Chondrocyte (in vitro differentiated cells): ENCODE data around the gene SLC38A8. TPM values are rescaled to one million over a fixed set of nuclear protein-coding genes. Genes with fewer than 3 reads are reported as not detected.

Source experiments
- DNase-seq: peaks from one replicate; pipeline ENCODE4 v3.0.0; 2021; ENCODE audit warnings: mixed read lengths, low spot score
- H3K27ac Mint-ChIP-seq: one replicate; pipeline ENCODE4 v1.8.0; 2021; ENCODE audit warnings: mild to moderate bottlenecking, moderate library complexity, mixed read lengths; ENCODE audit not compliant: unreplicated experiment
- H3K27me3 Mint-ChIP-seq: 2 replicates; pipeline ENCODE4 v1.8.0; 2021; ENCODE audit warnings: low read depth, mixed read lengths
- H3K36me3 Mint-ChIP-seq: 2 replicates; pipeline ENCODE4 v1.8.0; 2021; ENCODE audit warnings: low read depth, mixed read lengths
- H3K4me1 Mint-ChIP-seq: 2 replicates; pipeline ENCODE4 v1.8.0; 2021; ENCODE audit warnings: low read depth, mild to moderate bottlenecking, mixed read lengths
- H3K4me3 Mint-ChIP-seq: one replicate; pipeline ENCODE4 v1.8.0; 2021; ENCODE audit warnings: mild to moderate bottlenecking, moderate library complexity, mixed read lengths; ENCODE audit not compliant: unreplicated experiment
- H3K9me3 Mint-ChIP-seq: 2 replicates; pipeline ENCODE4 v1.8.0; 2021; ENCODE audit warnings: low read depth, mixed read lengths
- total RNA-seq: library from RNA; stranded (reverse); gene quantifications from 3 replicates; pipeline ENCODE4 v1.2.1, GENCODE V29; 2021
- TF ChIP-seq, protein P1 (sequence below): fragments of 200-600 bp; sonication (generic); IDR thresholded peaks from 2 replicates; pipeline ENCODE4 v1.5.0; 2021; ENCODE audit warnings: antibody characterized with exemption, mild to moderate bottlenecking, moderate library complexity

Gene SLC38A8
- total RNA-seq, 1 donor from 2014 or later = not detected

DNA sequence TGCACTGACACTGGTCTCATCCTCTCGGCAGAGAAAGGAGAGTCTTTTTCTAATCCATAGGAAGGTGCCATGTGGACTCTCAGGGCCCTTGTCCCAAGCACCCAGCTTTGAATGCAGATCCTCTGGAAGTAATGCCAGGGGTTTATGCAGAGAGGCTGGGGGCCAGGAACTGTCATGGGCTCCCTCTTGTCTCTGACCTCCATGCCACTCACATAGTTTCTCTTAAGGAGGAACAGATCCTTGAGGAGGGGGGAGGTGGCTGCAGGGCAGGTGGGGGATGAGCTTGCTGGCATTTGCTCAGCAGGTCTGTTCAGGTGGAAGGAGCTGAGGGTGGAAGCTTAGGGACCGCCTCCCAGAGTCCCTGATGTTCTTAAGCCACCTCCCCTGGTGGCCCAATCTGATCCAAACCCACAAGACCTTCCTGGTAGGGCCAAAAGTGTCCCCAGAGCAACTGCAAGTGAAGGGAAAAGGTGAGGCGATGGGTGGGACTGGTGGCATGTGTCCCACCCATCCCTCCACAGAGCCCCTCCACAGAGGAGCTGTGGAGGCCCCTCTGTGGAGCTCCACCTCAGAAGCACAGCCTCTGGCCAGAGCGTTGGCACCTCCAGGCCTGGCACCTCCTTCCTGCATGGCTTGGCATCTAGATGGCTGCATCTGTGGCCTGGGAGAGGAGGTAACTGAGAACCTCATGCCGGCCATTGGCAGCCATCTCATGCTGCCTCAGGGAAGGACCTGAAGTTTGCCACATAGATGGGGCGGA lies 65.4 kb downstream of the SLC38A8 start:
- no peak overlapping the region for H3K27ac Mint-ChIP-seq
- no peak overlapping the region for H3K4me3 Mint-ChIP-seq
- H3K4me1 Mint-ChIP-seq = no peaks in the 10 kb centered on the region
- no peak for DNase-seq
- peaks cover 5% of the 10 kb centered on the region for H3K27me3 Mint-ChIP-seq
- peaks cover 21% of the 10 kb centered on the region for H3K9me3 Mint-ChIP-seq
- H3K36me3 Mint-ChIP-seq = peaks cover 5% of the 10 kb centered on the region
- TF ChIP-seq, protein P1, sequence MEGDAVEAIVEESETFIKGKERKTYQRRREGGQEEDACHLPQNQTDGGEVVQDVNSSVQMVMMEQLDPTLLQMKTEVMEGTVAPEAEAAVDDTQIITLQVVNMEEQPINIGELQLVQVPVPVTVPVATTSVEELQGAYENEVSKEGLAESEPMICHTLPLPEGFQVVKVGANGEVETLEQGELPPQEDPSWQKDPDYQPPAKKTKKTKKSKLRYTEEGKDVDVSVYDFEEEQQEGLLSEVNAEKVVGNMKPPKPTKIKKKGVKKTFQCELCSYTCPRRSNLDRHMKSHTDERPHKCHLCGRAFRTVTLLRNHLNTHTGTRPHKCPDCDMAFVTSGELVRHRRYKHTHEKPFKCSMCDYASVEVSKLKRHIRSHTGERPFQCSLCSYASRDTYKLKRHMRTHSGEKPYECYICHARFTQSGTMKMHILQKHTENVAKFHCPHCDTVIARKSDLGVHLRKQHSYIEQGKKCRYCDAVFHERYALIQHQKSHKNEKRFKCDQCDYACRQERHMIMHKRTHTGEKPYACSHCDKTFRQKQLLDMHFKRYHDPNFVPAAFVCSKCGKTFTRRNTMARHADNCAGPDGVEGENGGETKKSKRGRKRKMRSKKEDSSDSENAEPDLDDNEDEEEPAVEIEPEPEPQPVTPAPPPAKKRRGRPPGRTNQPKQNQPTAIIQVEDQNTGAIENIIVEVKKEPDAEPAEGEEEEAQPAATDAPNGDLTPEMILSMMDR = no peak

DNA sequence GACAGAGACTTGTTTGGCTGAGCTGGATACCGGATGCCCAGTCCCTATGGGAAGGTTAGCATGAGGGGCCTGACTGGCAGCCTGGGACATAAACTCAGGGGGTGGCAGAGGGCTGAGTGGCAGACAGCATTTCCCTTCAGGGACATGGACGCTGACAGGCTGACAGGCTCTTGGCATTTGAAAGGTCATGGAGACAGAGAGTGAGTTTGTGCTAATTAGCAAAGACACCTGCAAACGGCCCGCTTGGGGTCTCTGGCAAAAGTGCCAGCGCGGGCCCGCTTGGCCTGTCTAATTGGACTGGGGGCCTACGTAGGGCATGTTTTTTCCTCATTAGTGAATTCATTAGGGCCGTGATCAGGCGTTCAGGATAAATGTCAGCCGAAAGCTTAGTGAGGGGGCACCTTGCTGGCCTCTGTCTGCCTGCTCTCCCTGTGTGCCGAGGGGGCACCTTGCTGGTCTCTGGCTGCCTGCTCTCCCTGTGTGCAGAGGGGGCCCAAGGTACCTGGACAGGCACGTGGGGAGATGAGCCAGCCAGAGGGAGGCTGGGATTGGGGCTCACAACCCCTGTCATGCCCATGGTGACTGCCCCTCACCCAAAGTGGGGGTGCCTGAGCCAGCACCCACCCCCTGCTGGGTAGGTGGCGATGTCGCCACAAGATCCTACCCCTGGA lies 66.9 kb downstream of the SLC38A8 start:
- Mint-ChIP-seq H3K4me3 (no peak overlapping the region), H3K9me3 (peaks cover 18% of the 10 kb centered on the region), H3K27me3 (peaks cover 5% of the 10 kb centered on the region), H3K36me3 (peaks cover 5% of the 10 kb centered on the region), H3K4me1 (no peaks in the 10 kb centered on the region), H3K27ac (no peak overlapping the region)
- DNase-seq = no peak
- TF ChIP-seq, protein P1 = no peak

DNA sequence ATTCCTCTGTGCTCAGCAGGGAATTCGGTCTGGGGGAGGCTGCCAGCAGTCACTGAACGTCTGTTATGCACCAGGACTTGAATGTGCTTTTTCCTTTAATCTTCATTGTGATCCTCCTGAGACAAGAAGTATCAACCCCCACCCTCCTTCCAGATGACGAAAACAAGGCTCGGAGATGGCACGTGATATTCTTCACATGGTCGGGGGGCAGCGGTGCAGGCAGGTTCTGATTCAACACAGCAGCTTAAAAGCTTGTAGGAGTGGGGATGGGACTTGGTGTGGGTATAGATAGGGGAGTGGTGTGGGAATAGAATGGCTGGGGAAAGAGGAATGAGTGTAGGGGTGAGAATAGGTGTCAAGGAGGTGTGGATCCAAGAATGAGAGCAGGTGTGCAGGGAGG lies 68.1 kb downstream of the SLC38A8 start:
- Mint-ChIP-seq H3K36me3 (peaks cover 5% of the 10 kb centered on the region), H3K4me1 (no peaks in the 10 kb centered on the region), H3K9me3 (peaks cover 18% of the 10 kb centered on the region), H3K4me3 (no peak overlapping the region), H3K27ac (no peak overlapping the region), H3K27me3 (peaks cover 5% of the 10 kb centered on the region)
- no peak for DNase-seq
- TF ChIP-seq, protein P1 = no peak

DNA sequence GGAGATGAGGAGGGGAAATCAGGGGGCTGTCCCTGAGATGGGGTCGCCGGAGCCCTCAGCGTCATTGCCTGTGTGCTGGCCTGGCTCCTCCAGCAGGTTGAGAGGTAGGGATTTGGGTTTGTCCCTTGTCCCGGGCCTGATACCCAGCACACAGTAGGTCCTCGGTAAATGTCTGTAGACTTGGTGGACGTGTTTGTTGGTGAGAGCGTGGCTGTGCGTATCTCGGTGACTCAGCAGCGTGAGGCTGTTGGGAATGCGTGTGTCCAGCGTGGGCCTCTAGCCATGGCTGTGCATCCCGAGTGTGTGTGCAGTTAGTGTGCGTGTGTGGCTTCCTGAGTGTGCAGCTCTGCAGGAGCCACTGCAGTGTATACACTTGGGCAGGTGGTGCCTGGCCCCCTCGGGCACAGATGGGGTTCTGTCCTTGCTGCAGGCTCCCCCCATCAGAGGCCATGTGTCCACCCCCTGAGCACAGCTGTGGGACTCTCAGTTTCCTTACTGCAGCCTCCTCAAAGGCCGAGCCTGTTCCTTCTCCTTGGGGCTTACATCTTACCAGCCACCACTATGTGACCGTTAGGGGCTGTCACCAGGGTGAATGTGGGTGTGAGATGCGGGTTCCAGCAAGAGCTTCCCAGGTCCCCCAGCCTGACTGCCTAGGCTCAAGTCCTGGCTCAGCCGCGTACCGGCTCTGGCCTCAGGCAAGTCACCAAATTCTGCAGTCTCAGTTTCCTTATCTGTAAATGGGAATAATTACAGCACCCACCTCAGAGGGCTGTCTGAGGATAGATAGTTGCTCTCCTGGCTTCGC lies 68.8 kb downstream of the SLC38A8 start:
- Mint-ChIP-seq H3K4me1 (no peaks in the 10 kb centered on the region), H3K27me3 (peaks cover 8% of the 10 kb centered on the region), H3K4me3 (no peak overlapping the region), H3K36me3 (peaks cover 2% of the 10 kb centered on the region), H3K27ac (no peak overlapping the region), H3K9me3 (peaks cover 13% of the 10 kb centered on the region)
- TF ChIP-seq, protein P1 = no peak
- DNase-seq = peak; percentile 49

DNA sequence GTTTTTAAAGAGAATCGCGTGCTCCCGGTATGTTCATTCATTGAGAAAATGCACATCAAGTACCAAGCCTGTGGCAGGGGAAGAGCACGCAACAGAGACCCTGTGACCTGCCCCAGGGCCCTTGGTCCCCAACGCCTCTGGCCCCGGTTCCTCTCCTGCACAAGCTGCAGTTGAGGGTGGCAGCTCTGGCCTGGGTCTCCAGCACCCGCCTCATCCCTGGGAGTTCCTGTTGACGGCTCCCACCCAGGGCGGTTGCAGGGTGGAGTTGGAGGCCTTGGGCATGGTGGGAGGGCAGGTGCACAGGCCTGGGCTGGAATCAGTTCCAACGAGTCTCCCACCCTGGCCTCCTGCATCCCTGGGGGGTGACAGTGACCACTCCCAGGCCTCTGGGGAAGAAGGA lies 69.5 kb downstream of the SLC38A8 start:
- Mint-ChIP-seq H3K4me3 (no peak overlapping the region), H3K9me3 (peaks cover 6% of the 10 kb centered on the region), H3K4me1 (no peaks in the 10 kb centered on the region), H3K27me3 (peaks cover 8% of the 10 kb centered on the region), H3K27ac (no peak overlapping the region), H3K36me3 (no peaks in the 10 kb centered on the region)
- TF ChIP-seq, protein P1 = no peak
- DNase-seq = peak; percentile 85
